ENCODE measurements around the gene KLHL6.

- TF ChIP-seq CTCF (IDR thresholded peaks at IDR 0.05) (no peak), EP300 (IDR thresholded peaks at IDR 0.05) (no peak), POLR2A (IDR thresholded peaks at IDR 0.05) (no peak)
Observed at GRCh38 chr3:183539811-183540210, 15.7 kb downstream of the KLHL6 start.

Data from tibial nerve (tissue), 4 donors.